HepG2 (cell line): ENCODE measurements around the gene ZNF683. TPM values are rescaled to one million over a fixed set of nuclear protein-coding genes. Genes with fewer than 3 reads are reported as not detected.
A peak's percentile ranks its signal among the peaks of the same experiment; 100 is the strongest.

Experiments
- ATAC-seq: fragments of 200-7000 bp; cut with Tn5 transposase; 3 replicates; pipeline ENCODE4 v1.9.1; 2020; ENCODE audit warnings: mild to moderate bottlenecking, moderate library complexity
- BruUV-seq: library from RNA; stranded (reverse); fragments of 400-500 nt; replicated peaks from 2 replicates; lab custom pipeline; 2021; lab: Mats Ljungman, UMichigan
- CTCF ChIA-PET: fragments of 300-600 bp; formaldehyde crosslinking; extraction: SDS; loops from one replicate; lab custom pipeline; 2021; ENCODE audit warnings: low total read pairs, inconsistent platforms, low intra/inter-chr PET ratio; lab: Yijun Ruan, JAX
- POLR2A ChIA-PET: fragments of 350-600 bp; sonication (Branson Sonifier 250); formaldehyde crosslinking; loops from one replicate; lab custom pipeline; 2020; ENCODE audit warnings: antibody characterized with exemption, inconsistent platforms; lab: Yijun Ruan, JAX
- DNase-seq: peaks from one replicate; pipeline ENCODE4 v3.0.0-alpha.2; 2015; ENCODE audit warnings: low spot score
- FAIRE-seq: peaks from 3 replicates; lab custom pipeline; 2011; peaks lifted over from hg19 to GRCh38; lab: Jason Lieb, UNC
- H2AFZ ChIP-seq: one replicate; pipeline ENCODE4 v1.6.1; 2011; ENCODE audit warnings: low read length, inconsistent platforms
- H3K27ac ChIP-seq: fragments of 300-600 bp; 3 replicates; pipeline ENCODE4 v1.8.0; 2011; ENCODE audit warnings: mixed run types, mild to moderate bottlenecking, mixed read lengths, low read length, inconsistent platforms; ENCODE audit not compliant: insufficient read depth; ENCODE audit errors: extremely low read length
- H3K27me3 ChIP-seq, 2 experiments: fragments of 200-600 bp in 1 of 2; 2 replicates in 1 of 2; 3 replicates in 1 of 2; pipeline versions ENCODE4 v1.6.0 to v1.8.0; 2011; ENCODE audit warnings: low read length in 2 of 2, mild to moderate bottlenecking in 2 of 2, moderate library complexity in 2 of 2, inconsistent platforms in 1 of 2; ENCODE audit not compliant: insufficient read depth in 2 of 2, control insufficient read depth in 1 of 2
- H3K36me3 ChIP-seq, 2 experiments: fragments of 200-600 bp in 1 of 2; replicated peaks in 1 of 2; 2 replicates in 1 of 2; 3 replicates in 1 of 2; pipeline versions ENCODE4 v1.5.1 to v1.8.0; 2011; ENCODE audit warnings: low read length in 2 of 2, inconsistent platforms in 1 of 2; ENCODE audit not compliant: insufficient read depth in 2 of 2, control insufficient read depth in 1 of 2
- H3K4me1 ChIP-seq: 2 replicates; pipeline ENCODE4 v1.5.1; 2012; ENCODE audit warnings: low read length, inconsistent platforms; ENCODE audit not compliant: insufficient read depth
- H3K4me2 ChIP-seq: 2 replicates; pipeline ENCODE4 v1.6.0; 2011; ENCODE audit warnings: low read depth, low read length, inconsistent platforms
- H3K4me3 ChIP-seq, 3 experiments: fragments of 200-600 bp in 1 of 3; sonication (generic), shearing (Covaris generic) in 1 of 3; replicated peaks in 1 of 3; 2 replicates each; pipeline ENCODE4 v1.5.1; 2011 to 2016; ENCODE audit warnings: low read length in 3 of 3, inconsistent platforms in 2 of 3, low read depth in 2 of 3, mild to moderate bottlenecking in 2 of 3, control low read depth in 1 of 3, mixed read lengths in 1 of 3; ENCODE audit not compliant: insufficient read depth in 1 of 3
- H3K79me2 ChIP-seq: one replicate; pipeline ENCODE4 v1.6.1; 2011; ENCODE audit warnings: low read length, inconsistent platforms; ENCODE audit not compliant: insufficient read depth
- H3K9ac ChIP-seq: 2 replicates; pipeline ENCODE4 v1.6.0; 2011; ENCODE audit warnings: mild to moderate bottlenecking, low read depth, low read length, inconsistent platforms; ENCODE audit not compliant: insufficient read depth
- H3K9me3 ChIP-seq: 2 replicates; pipeline ENCODE4 v1.5.1; 2012; ENCODE audit warnings: mild to moderate bottlenecking, low read length
- H4K20me1 ChIP-seq: 2 replicates; pipeline ENCODE4 v1.6.0; 2011; ENCODE audit warnings: inconsistent platforms, mild to moderate bottlenecking, low read length, moderate library complexity; ENCODE audit not compliant: insufficient read depth
- BRCA1 ChIP-seq: sonication (generic); formaldehyde crosslinking; IDR thresholded peaks from 2 replicates; pipeline ENCODE4 v1.4.0; 2020; ENCODE audit warnings: missing genetic modification reagents
- HMGXB4 ChIP-seq, 2 experiments: sonication (generic) in 1 of 2; formaldehyde crosslinking in 1 of 2; IDR thresholded peaks; 2 replicates each; pipeline versions ENCODE4 v1.4.0 to v1.6.1; 2018 to 2020; ENCODE audit warnings: missing genetic modification reagents in 2 of 2, borderline replicate concordance in 1 of 2, low read depth in 1 of 2, mild to moderate bottlenecking in 1 of 2, missing biosample characterization in 1 of 2
- KDM1A ChIP-seq: IDR thresholded peaks from 2 replicates; pipeline ENCODE4 v1.6.1; 2016; ENCODE audit warnings: missing compliant biosample characterization
- MBNL3 ChIP-seq: fragments of 250-450 bp; sonication (Bioruptor Pico); conservative IDR thresholded peaks from 2 replicates; pipeline ENCODE4 v1.8.0; 2022; ENCODE audit warnings: mild to moderate bottlenecking, inconsistent platforms
- YY1 ChIP-seq: IDR thresholded peaks from 2 replicates; pipeline ENCODE4 v1.6.1; 2011; ENCODE audit warnings: low read length, low read depth, moderate library complexity, mild to moderate bottlenecking; ENCODE audit not compliant: insufficient read depth, insufficient replicate concordance
- ZMYM3 ChIP-seq: sonication (generic); formaldehyde crosslinking; IDR thresholded peaks from 2 replicates; pipeline ENCODE4 v1.5.1; 2020; ENCODE audit warnings: mild to moderate bottlenecking, missing genetic modification reagents
- ZNF496 ChIP-seq: sonication (generic); formaldehyde crosslinking; IDR thresholded peaks from 2 replicates; pipeline ENCODE4 v1.8.1; 2023; ENCODE audit warnings: mild to moderate bottlenecking, moderate library complexity, missing genetic modification reagents; ENCODE audit not compliant: insufficient replicate concordance
- ZNF543 ChIP-seq: sonication (generic); formaldehyde crosslinking; IDR thresholded peaks from 2 replicates; pipeline ENCODE4 v1.4.0; 2020; ENCODE audit warnings: mild to moderate bottlenecking, missing genetic modification reagents
- ZNF629 ChIP-seq: sonication (generic); formaldehyde crosslinking; conservative IDR thresholded peaks from 2 replicates; pipeline ENCODE4 v1.5.0; 2020; ENCODE audit warnings: missing genetic modification reagents
- WGBS: methylation state at CpG from one replicate; pipeline ENCODE4 v1.1.6; 2017; ENCODE audit warnings: low lambda C conversion rate; 5-methylcytosine and 5-hydroxymethylcytosine counted together
- in situ Hi-C: cut with HindIII; loops from 2 replicates; pipeline ENCODE4 v1.10.0; 2017; ENCODE audit warnings: low pct_unique_long_range_greater_than_20kb; ENCODE audit not compliant: extremely low pct_ligation_motif_present
- intact Hi-C: fragments of 100-400 bp; cut with micrococcal nuclease; formaldehyde crosslinking; loops from one replicate; pipeline ENCODE4 v1.10.0; 2022; ENCODE audit not compliant: unreplicated experiment
- polyA plus RNA-seq, 8 experiments: library from polyadenylated mRNA; depleted of rRNA in 3 of 8; stranded (reverse) in 7 of 8; unstranded in 1 of 8; fragments of >200 nt; fragmentation: Illumina TruSeq in 4 of 8; extraction: Trizol in 4 of 8; gene quantifications; 2 replicates each; pipeline versions ENCODE4 v1.2.1 to v1.2.3, GENCODE V29; 2011 to 2016; ENCODE audit warnings: low read depth in 4 of 8, missing spikeins in 1 of 8, mixed read lengths in 1 of 8; ENCODE audit not compliant: insufficient read depth in 1 of 8
- total RNA-seq, 5 experiments: library from RNA; depleted of rRNA; stranded (reverse); fragments of >200 nt; fragmentation: Illumina TruSeq; extraction: Trizol; gene quantifications; 2 replicates each; pipeline ENCODE4 v1.2.3, GENCODE V29; 2016; ENCODE audit warnings: low read depth in 1 of 5

Gene ZNF683
- total and polyA plus RNA-seq, 2 of the 13 experiments (the other 11 are each of a cell fraction or from before 2014, with no cell fraction given) = not detected

GRCh38 chr1:26356106-26356505 lies 16.4 kb downstream of the ZNF683 start:
- in situ Hi-C loops = no loop called here

More at GRCh38 chr1:26356106-26356505, 16.4 kb downstream of the ZNF683 start:
- Histone ChIP-seq H3K4me2 (no peak overlapping the region), H3K36me3 (no peaks in the 10 kb centered on the region), H3K4me3 (no peak overlapping the region), H3K27ac (peak overlapping the region; percentile 48), H3K27me3 (no peaks in the 10 kb centered on the region), H3K79me2 (peaks cover 2% of the 10 kb centered on the region), H3K9me3 (no peaks in the 10 kb centered on the region), H4K20me1 (no peaks in the 10 kb centered on the region), H3K9ac (0 out of 2 replicates have a peak overlapping the region, but pooled peaks have one; percentile 36), H3K4me1 (peaks cover 89% of the 10 kb centered on the region), H2AFZ (no peak overlapping the region)
- TF ChIP-seq ZMYM3 (CRISPR knock-in tag) (peak; percentile 81), HMGXB4 (CRISPR knock-in tag; IDR thresholded peaks at IDR 0.05; ENCODE audit: borderline replicate concordance in 1 of 2, low read depth in 1 of 2) (no peak), ZNF629 (CRISPR knock-in tag) (peak; percentile 96), BRCA1 (CRISPR knock-in tag) (no peak), ZNF496 (CRISPR knock-in tag) (no peak), YY1 (no peak), KDM1A (CRISPR knock-in tag) (0 out of 2 replicates have a peak, but pooled peaks have one; percentile 63), MBNL3 (CRISPR knock-in tag) (no peak), ZNF543 (CRISPR knock-in tag) (no peak)
- BruUV-seq = no TSS peak
- POLR2A ChIA-PET = no interaction called here
- WGBS = 94% methylated on average over 5 of the region's 5 CpGs
- FAIRE-seq = no peak
- no peak for DNase-seq
- ATAC-seq = no peak
- CTCF ChIA-PET = no interaction called here
- intact Hi-C loops = no loop called here
